GM21786 (cell line): Measurements from ENCODE around the gene SERPINB12.

Source experiments
- ATAC-seq: cut with Tn5 transposase; IDR thresholded peaks from one replicate; pipeline ENCODE4 v1.9.1; 2021; ENCODE audit not compliant: unreplicated experiment

The SERPINB12 gene

GRCh38 chr18:63596964-63597363 lies 54.8 kb downstream of the SERPINB12 start:
- no peak for ATAC-seq

GRCh38 chr18:63603355-63603754 lies 61.2 kb downstream of the SERPINB12 start:
- no peak for ATAC-seq

- ATAC-seq, result peak; percentile 97
Observed at GRCh38 chr18:63603772-63604171, 61.6 kb downstream of the SERPINB12 start.

- no peak for ATAC-seq
Observed at GRCh38 chr18:63604791-63605567, 62.8 kb downstream of the SERPINB12 start.

- ATAC-seq, result no peak
Observed at GRCh38 chr18:63606526-63606925, 64.4 kb downstream of the SERPINB12 start.

- ATAC-seq, result no peak
Observed at GRCh38 chr18:63613420-63613819, 71.3 kb downstream of the SERPINB12 start.

- ATAC-seq, result peak; percentile 59
Observed at GRCh38 chr18:63617049-63617914, 75.1 kb downstream of the SERPINB12 start.

GRCh38 chr18:63617915-63618234 lies 75.7 kb downstream of the SERPINB12 start:
- ATAC-seq, result no peak
